CD4-positive, alpha-beta T cell treated with Interferon gamma for 1 hour (primary cell): Measurements from ENCODE around the gene SLC12A1.
"Not testable (repeated sequence)": the region's sequence is repeated elsewhere in the genome, so short reads cannot be mapped to it uniquely, and the experiment has no call there.

Experiments
- DNase-seq: peaks from one replicate; pipeline ENCODE4 v3.0.0-alpha.2; 2020

The SLC12A1 gene

GRCh38 chr15:48315041-48315440 lies 108.9 kb downstream of the SLC12A1 start:
- no peak for DNase-seq

- DNase-seq: no peak
Measured at GRCh38 chr15:48317221-48317620, 111.1 kb downstream of the SLC12A1 start.

GRCh38 chr15:48318131-48318530 lies 112.0 kb downstream of the SLC12A1 start:
- DNase-seq: no peak

- no peak for DNase-seq
Measured at GRCh38 chr15:48323294-48323693, 117.2 kb downstream of the SLC12A1 start.

- DNase-seq: no peak
Measured at GRCh38 chr15:48324949-48325348, 118.8 kb downstream of the SLC12A1 start.

- DNase-seq: no peak
Measured at GRCh38 chr15:48325400-48325799, 119.3 kb downstream of the SLC12A1 start.

GRCh38 chr15:48326180-48326579 lies 120.1 kb downstream of the SLC12A1 start:
- not testable (repeated sequence) for DNase-seq

GRCh38 chr15:48330105-48330785 lies 124.1 kb downstream of the SLC12A1 start:
- DNase-seq: no peak

- DNase-seq: peak; percentile 75
Measured at GRCh38 chr15:48330855-48331795, 125.0 kb downstream of the SLC12A1 start, which contains the start of gene DUT. TSS of gene DUT (plus strand) at chr15:48331429. CDS start at chr15:48331516, 87 bp downstream.

GRCh38 chr15:48331796-48332641 lies 125.9 kb downstream of the SLC12A1 start:
- DNase-seq: peak; percentile 60

- DNase-seq: no peak
Measured at GRCh38 chr15:48332642-48333034, 126.5 kb downstream of the SLC12A1 start.

GRCh38 chr15:48333540-48333939 lies 127.4 kb downstream of the SLC12A1 start:
- DNase-seq: no peak

GRCh38 chr15:48334260-48334659 lies 128.2 kb downstream of the SLC12A1 start:
- no peak for DNase-seq

- DNase-seq: no peak
Measured at GRCh38 chr15:48336940-48337339, 130.8 kb downstream of the SLC12A1 start.

GRCh38 chr15:48337607-48338006 lies 131.5 kb downstream of the SLC12A1 start:
- DNase-seq: no peak

GRCh38 chr15:48340111-48340510 lies 134.0 kb downstream of the SLC12A1 start:
- no peak for DNase-seq

- no peak for DNase-seq
Measured at GRCh38 chr15:48343865-48344264, 137.8 kb downstream of the SLC12A1 start.

GRCh38 chr15:48345516-48345915 lies 139.4 kb downstream of the SLC12A1 start:
- no peak for DNase-seq

GRCh38 chr15:48352474-48353072 lies 146.5 kb downstream of the SLC12A1 start:
- DNase-seq: peak; percentile 37
